Measurements from ENCODE around the gene SHISA6.

SHISA6 gene

GRCh38 chr17:11369575-11369974 is 128.6 kb downstream of the SHISA6 start:
- no peak for TF ChIP-seq CTCF (IDR thresholded peaks at IDR 0.05; ENCODE audit: extremely low read depth, missing control alignments)
- no peak for DNase-seq (ENCODE audit: low spot score)

GRCh38 chr17:11372692-11373091 is 131.7 kb downstream of the SHISA6 start:
- TF ChIP-seq CTCF (IDR thresholded peaks at IDR 0.05; ENCODE audit: extremely low read depth, missing control alignments) = no peak
- DNase-seq (ENCODE audit: low spot score) = no peak

GRCh38 chr17:11378506-11378905 is 137.5 kb downstream of the SHISA6 start:
- no peak for TF ChIP-seq CTCF (IDR thresholded peaks at IDR 0.05; ENCODE audit: extremely low read depth, missing control alignments)
- DNase-seq (ENCODE audit: low spot score) = no peak

- no peak for DNase-seq (ENCODE audit: low spot score)
- no peak for TF ChIP-seq CTCF (IDR thresholded peaks at IDR 0.05; ENCODE audit: extremely low read depth, missing control alignments)
Measured at GRCh38 chr17:11380761-11381160, 139.7 kb downstream of the SHISA6 start.

- no peak for TF ChIP-seq CTCF (IDR thresholded peaks at IDR 0.05; ENCODE audit: extremely low read depth, missing control alignments)
- no peak for DNase-seq (ENCODE audit: low spot score)
Measured at GRCh38 chr17:11383157-11383556, 142.1 kb downstream of the SHISA6 start.

- TF ChIP-seq CTCF (IDR thresholded peaks at IDR 0.05; ENCODE audit: extremely low read depth, missing control alignments) = no peak
- no peak for DNase-seq (ENCODE audit: low spot score)
Measured at GRCh38 chr17:11384131-11384530, 143.1 kb downstream of the SHISA6 start.

- no peak for TF ChIP-seq CTCF (IDR thresholded peaks at IDR 0.05; ENCODE audit: extremely low read depth, missing control alignments)
- no peak for DNase-seq (ENCODE audit: low spot score)
Measured at GRCh38 chr17:11387610-11388009, 146.6 kb downstream of the SHISA6 start.

Data from GM20000 (cell line).